SH-SY5Y (cell line): Measurements from ENCODE around the gene SLC44A1.

Experiments
- GATA2 ChIP-seq: IDR thresholded peaks from 2 replicates; pipeline ENCODE4 v1.6.1; 2011; ENCODE audit warnings: mild to moderate bottlenecking, low read depth, low read length
- GATA3 ChIP-seq: IDR thresholded peaks from 2 replicates; pipeline ENCODE4 v1.6.1; 2011; ENCODE audit warnings: low read depth, mild to moderate bottlenecking, low read length, moderate library complexity

DNA sequence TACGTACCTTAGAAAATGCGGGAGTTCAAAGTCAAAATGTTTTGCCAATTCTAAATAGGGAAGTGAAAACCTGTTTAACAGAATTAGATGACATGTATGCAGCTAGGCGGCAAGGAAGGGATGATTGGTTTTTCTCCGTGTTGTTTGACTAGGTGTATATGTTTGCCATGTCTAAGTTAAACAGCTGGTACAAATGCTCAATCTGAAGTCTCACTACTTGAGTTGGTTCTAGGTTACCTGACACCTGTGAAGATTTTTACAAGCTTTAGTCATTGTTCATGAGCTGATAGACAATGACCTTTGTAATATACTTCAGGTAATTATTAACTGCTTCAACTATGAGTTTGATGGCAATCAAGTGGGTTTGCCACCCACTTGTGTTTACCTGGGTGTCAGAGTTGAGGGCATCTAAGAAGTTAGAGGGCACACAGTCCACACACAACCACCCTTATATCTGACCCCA is 74.3 kb downstream of the SLC44A1 start:
- TF ChIP-seq GATA2 (no peak), GATA3 (no peak)
